Measurements from ENCODE around the gene JMJD6.

GRCh38 chr17:76700270-76700616 is 26.2 kb downstream of the JMJD6 start:
- TF ChIP-seq CTCF (IDR thresholded peaks at IDR 0.05 in 8 of 11, conservative IDR thresholded peaks at IDR 0.05 in 3 of 11) = no peak
- no peak for TF ChIP-seq POLR2A (IDR thresholded peaks at IDR 0.05)
- no peak for TF ChIP-seq POLR2AphosphoS5 (IDR thresholded peaks at IDR 0.05)
